22Rv1 (cell line): ENCODE measurements around the gene MYO1D.

Experiments used
- H3K27ac ChIP-seq: fragments of 450-650 bp; 2 replicates; pipeline ENCODE4 v1.5.1; 2017
- ZFX ChIP-seq: fragments of 450-650 bp; IDR thresholded peaks from 2 replicates; pipeline ENCODE4 v1.6.1; 2017; ENCODE audit warnings: antibody characterized with exemption, borderline replicate concordance
- TF ChIP-seq, protein P1 (sequence below): fragments of 450-650 bp; IDR thresholded peaks from 2 replicates; pipeline ENCODE4 v1.5.1; 2017; ENCODE audit warnings: mild to moderate bottlenecking

MYO1D gene

DNA sequence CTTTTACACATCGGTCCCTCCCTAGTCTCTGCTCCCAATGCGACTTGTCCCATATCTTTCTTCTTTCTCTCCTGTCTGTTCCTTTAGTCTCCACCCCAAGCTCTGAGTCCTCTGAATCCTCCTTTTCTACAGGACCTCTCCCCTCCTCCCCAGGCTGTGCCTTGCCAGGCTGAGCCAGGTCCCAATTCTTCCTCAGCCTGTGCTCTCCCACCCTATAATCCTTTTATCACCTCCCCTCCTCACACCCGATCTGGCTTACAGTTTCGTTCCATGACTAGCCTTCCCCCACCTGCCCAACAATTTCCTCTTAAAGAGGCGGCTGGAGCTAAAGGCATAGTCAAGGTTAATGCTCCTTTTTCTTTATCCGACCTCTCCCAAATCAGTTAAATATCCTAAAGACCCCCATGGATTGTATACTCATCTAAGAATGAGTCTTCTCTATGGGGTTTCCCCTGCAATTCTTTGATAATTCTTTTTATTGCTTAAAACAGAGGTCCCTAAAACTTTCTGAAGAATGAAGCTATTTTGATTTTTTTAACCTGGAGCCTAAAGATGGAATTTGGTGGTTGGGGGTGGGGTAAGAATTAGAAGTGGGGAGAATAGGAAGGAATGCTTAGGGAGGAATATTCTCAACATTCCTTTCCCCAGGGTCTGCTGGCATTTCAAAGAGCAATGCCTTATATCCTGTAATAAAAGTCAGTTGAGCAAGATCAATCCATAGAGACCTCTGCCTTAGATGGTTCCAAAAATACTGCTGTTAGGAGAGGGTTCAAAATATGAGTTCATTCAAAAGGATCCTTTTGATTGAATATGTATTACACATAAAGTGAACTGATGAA, 102.8 kb downstream of the MYO1D start:
- no peak for TF ChIP-seq ZFX
- TF ChIP-seq, protein P1, sequence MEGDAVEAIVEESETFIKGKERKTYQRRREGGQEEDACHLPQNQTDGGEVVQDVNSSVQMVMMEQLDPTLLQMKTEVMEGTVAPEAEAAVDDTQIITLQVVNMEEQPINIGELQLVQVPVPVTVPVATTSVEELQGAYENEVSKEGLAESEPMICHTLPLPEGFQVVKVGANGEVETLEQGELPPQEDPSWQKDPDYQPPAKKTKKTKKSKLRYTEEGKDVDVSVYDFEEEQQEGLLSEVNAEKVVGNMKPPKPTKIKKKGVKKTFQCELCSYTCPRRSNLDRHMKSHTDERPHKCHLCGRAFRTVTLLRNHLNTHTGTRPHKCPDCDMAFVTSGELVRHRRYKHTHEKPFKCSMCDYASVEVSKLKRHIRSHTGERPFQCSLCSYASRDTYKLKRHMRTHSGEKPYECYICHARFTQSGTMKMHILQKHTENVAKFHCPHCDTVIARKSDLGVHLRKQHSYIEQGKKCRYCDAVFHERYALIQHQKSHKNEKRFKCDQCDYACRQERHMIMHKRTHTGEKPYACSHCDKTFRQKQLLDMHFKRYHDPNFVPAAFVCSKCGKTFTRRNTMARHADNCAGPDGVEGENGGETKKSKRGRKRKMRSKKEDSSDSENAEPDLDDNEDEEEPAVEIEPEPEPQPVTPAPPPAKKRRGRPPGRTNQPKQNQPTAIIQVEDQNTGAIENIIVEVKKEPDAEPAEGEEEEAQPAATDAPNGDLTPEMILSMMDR, result no peak
- no peak overlapping the region for H3K27ac ChIP-seq

DNA sequence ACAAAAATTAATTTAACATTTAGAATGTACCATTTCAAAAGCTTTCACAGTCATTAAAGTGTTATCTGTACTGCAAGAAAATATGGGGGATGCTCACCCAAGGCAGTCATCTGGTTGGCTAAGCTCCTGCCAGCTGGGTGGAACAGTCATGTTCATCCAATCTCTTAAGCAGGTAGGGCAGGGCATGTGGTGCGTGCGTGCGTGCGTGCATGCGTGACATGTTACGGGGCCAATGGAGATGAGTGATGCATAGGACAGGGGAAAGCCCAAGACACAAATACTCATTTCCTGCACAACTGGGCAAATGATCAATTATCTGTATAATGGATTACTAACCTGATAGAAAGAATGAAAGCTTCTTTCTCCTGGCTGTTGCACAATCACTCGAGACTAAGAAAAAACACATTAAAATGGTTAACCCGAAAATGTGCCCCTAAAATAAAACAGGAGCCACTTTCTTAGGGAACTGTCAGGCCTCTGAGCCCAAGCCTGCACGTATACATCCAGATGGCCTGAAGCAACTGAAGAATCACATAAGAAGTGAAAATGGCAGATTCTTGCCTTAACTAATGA, 104.4 kb downstream of the MYO1D start:
- no peak overlapping the region for H3K27ac ChIP-seq
- no peak for TF ChIP-seq ZFX
- TF ChIP-seq, protein P1, result no peak

DNA sequence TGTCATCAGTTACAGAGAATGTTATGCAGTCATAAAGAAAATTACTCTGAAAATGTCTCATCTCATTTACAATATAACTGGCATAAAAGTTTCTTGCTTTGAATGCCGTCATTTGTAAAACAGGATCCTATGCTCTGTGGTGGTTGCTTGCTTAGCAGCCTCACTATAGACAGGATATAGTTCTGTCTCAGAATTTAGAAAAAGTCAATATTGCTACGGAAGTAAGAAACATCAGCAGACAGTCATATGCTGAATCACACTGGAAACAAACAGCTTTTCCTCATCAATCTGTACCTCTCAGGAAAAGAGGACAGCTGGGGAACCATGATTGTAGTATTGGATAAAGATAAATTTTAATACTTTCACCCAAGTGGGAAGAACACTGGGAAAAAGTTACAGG, 105.5 kb downstream of the MYO1D start:
- no peak overlapping the region for H3K27ac ChIP-seq
- no peak for TF ChIP-seq ZFX
- TF ChIP-seq, protein P1, result no peak

DNA sequence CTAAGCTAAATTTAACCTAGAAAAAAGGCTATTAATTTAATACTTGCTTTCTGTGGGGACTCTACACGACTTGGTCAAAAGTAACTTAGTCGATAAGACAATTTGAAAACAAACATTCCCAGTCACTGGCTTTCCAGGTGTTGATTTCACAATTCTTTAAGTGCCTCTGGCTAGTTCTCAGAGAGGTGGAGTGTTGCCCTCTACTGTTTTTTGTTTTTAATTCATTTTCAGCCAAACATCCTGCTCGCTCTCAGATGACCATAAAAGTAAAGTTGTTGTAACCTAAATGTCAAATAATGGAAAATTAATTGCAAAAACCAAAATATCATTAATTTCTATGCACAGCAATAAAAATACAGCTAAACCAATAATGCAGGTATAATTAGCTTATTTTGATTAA, 107.1 kb downstream of the MYO1D start:
- H3K27ac ChIP-seq, result no peak overlapping the region
- TF ChIP-seq, protein P1, result no peak
- no peak for TF ChIP-seq ZFX

DNA sequence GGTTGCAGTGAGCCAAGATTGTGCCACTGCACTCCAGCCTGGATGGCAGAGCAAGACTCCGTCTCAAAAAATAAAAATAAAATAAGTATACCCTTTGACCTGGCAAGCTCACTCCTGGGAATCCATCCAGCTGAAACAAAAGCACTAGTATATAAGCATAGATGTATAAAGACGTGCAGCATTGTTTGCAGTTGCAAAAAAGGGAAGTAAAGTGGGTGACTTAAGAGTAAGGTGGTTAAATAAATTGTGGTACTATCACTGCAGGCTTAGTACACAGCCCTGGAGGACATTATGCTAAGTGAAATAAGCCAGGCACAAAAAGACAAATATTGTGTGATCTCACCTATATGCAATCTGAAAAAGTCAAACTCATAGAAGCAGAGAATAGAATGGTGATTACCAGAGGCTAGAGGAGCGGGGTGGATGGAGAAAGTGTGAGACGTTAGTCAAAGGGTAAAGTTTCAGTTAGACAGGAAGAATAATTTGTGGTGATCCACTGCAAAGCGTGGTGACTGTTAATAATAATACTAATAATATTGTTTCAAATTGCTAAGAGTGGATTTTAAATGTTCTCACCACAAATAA, 113.0 kb downstream of the MYO1D start:
- no peak overlapping the region for H3K27ac ChIP-seq
- no peak for TF ChIP-seq ZFX
- TF ChIP-seq, protein P1, result no peak

DNA sequence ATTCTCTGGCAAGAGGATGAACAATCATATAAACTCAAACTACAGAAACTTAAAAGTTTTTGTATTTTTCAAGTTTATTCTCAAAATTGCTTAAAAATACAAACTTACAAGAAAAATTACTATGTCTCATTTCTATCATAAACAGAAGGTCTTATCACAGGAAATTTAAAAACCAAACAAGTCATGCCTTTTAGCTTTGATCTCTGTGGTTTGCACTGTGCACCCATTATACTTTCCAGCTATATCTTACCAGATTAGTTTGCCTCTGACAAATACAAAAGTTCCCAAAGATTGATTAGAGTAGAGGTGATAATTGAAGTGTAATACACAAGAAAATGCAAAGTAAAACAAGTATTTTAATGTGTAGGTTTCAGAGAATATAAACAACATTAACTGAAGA, 117.4 kb downstream of the MYO1D start:
- no peak overlapping the region for H3K27ac ChIP-seq
- TF ChIP-seq, protein P1, result no peak
- no peak for TF ChIP-seq ZFX

DNA sequence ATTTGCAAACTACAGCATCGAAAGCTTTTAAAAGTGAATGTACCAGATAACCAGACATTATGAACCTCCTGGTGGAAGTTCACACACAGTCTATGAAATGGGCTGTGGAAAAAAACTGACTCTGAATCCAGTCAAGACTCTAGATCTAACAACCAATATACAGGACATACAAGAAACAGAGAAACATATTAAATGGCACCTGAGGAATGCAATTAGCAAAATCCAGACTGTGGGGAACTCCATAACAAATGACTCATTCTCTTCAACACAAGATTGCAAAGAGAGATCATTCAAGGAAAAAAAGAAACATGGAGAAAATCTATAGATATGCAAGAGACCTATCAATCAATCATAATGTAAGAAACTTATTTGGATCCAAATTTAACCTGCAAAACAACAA, 119.0 kb downstream of the MYO1D start:
- TF ChIP-seq ZFX, result no peak
- TF ChIP-seq, protein P1, result no peak
- no peak overlapping the region for H3K27ac ChIP-seq
